ENCODE measurements around the gene MOB3C.

Gene MOB3C

GRCh38 chr1:46587069-46587468, 29.5 kb downstream of the MOB3C start:
- no peak for TF ChIP-seq TAF1 (IDR thresholded peaks at IDR 0.05; ENCODE audit: borderline replicate concordance, insufficient read depth, low read length)
- no peak for TF ChIP-seq POLR2AphosphoS5 (IDR thresholded peaks at IDR 0.05; ENCODE audit: low read depth, low read length)
- TF ChIP-seq FOXP2 (optimal IDR thresholded peaks at IDR 0.05; ENCODE audit: borderline replicate concordance, extremely low read depth, extremely low read length, insufficient read depth): no peak
- TF ChIP-seq REST (IDR thresholded peaks at IDR 0.05; ENCODE audit: insufficient read depth in 1 of 2, low read depth in 2 of 2, low read length in 2 of 2): no peak
- TF ChIP-seq SIN3A (IDR thresholded peaks at IDR 0.05; ENCODE audit: borderline replicate concordance, insufficient read depth, low read length): no peak

- no peak for TF ChIP-seq REST (IDR thresholded peaks at IDR 0.05; ENCODE audit: insufficient read depth in 1 of 2, low read depth in 2 of 2, low read length in 2 of 2)
- TF ChIP-seq TAF1 (IDR thresholded peaks at IDR 0.05; ENCODE audit: borderline replicate concordance, insufficient read depth, low read length): no peak
- no peak for TF ChIP-seq FOXP2 (optimal IDR thresholded peaks at IDR 0.05; ENCODE audit: borderline replicate concordance, extremely low read depth, extremely low read length, insufficient read depth)
- no peak for TF ChIP-seq SIN3A (IDR thresholded peaks at IDR 0.05; ENCODE audit: borderline replicate concordance, insufficient read depth, low read length)
- TF ChIP-seq POLR2AphosphoS5 (IDR thresholded peaks at IDR 0.05; ENCODE audit: low read depth, low read length): no peak
Measured at GRCh38 chr1:46585312-46585938, 31.2 kb downstream of the MOB3C start.

DNA sequence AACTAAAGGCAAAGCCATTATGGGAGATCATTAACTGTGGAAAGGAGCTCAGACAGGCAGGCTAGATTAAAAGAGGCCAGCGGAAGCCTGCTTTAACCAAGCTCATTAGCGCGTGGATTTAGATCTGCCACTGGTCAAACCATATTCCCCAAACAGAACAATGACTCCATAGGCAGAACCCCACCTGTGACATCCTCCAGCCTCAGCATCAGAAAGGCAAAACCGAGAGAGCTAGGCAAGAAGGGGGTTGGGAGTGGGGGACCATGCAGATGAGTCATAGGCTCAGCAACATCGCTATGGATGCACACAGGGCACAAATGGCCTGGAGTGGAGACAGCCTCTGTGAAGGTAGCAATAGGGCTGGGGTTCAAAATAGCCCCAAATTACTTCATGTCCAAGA, 33.1 kb downstream of the MOB3C start:
- no peak for TF ChIP-seq REST (IDR thresholded peaks at IDR 0.05; ENCODE audit: insufficient read depth in 1 of 2, low read depth in 2 of 2, low read length in 2 of 2)
- no peak for TF ChIP-seq FOXP2 (optimal IDR thresholded peaks at IDR 0.05; ENCODE audit: borderline replicate concordance, extremely low read depth, extremely low read length, insufficient read depth)
- no peak for TF ChIP-seq TAF1 (IDR thresholded peaks at IDR 0.05; ENCODE audit: borderline replicate concordance, insufficient read depth, low read length)
- TF ChIP-seq SIN3A (IDR thresholded peaks at IDR 0.05; ENCODE audit: borderline replicate concordance, insufficient read depth, low read length): no peak
- no peak for TF ChIP-seq POLR2AphosphoS5 (IDR thresholded peaks at IDR 0.05; ENCODE audit: low read depth, low read length)

DNA sequence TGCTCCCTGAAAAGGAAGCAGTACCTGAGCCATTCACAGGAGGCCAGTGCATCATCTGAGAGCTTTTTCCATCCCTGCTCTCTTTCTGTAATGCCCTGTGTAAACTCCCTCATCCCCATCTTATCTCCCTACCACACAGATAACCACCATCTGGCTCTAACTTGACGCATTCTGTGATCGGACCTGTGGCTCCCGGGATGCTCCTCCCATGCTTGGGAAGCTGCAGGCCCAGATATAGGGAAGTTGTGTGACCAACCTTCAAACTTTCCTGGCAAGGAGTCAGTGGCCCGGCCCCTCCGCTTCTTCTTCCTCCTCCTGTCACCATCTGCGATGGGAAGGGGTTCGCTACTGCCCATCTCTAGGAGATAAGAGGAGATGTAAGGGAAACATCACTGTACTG, 33.6 kb downstream of the MOB3C start:
- no peak for TF ChIP-seq SIN3A (IDR thresholded peaks at IDR 0.05; ENCODE audit: borderline replicate concordance, insufficient read depth, low read length)
- TF ChIP-seq REST (IDR thresholded peaks at IDR 0.05; ENCODE audit: insufficient read depth in 1 of 2, low read depth in 2 of 2, low read length in 2 of 2): no peak
